HepG2 (cell line): Measurements from ENCODE around the gene SNU13. TPM values are rescaled to one million over a fixed set of nuclear protein-coding genes. Genes with fewer than 3 reads are reported as not detected.

Experiments used
- CC2D1A ChIP-seq: sonication (generic); formaldehyde crosslinking; IDR thresholded peaks from 2 replicates; pipeline ENCODE4 v1.8.1; 2023; ENCODE audit warnings: mild to moderate bottlenecking, missing genetic modification reagents
- CEBPB ChIP-seq: IDR thresholded peaks from 2 replicates; pipeline ENCODE4 v1.6.1; 2011; ENCODE audit warnings: low read depth, low read length, improper control_type of control experiment, borderline replicate concordance
- FOXC1 ChIP-seq: sonication (generic); formaldehyde crosslinking; IDR thresholded peaks from 2 replicates; pipeline ENCODE4 v1.8.0; 2022; ENCODE audit warnings: mild to moderate bottlenecking, missing genetic modification reagents, borderline replicate concordance
- MYNN ChIP-seq: sonication (generic); formaldehyde crosslinking; IDR thresholded peaks from 2 replicates; pipeline ENCODE4 v1.4.0; 2020; ENCODE audit warnings: mild to moderate bottlenecking, low read depth, missing genetic modification reagents
- NAIF1 ChIP-seq: sonication (generic); formaldehyde crosslinking; IDR thresholded peaks from 2 replicates; pipeline ENCODE4 v1.5.0; 2020; ENCODE audit warnings: mild to moderate bottlenecking, missing genetic modification reagents, borderline replicate concordance
- ONECUT2 ChIP-seq: sonication (generic); formaldehyde crosslinking; IDR thresholded peaks from 2 replicates; pipeline ENCODE4 v1.4.0; 2020; ENCODE audit warnings: missing genetic modification reagents
- RARG ChIP-seq: sonication (generic); formaldehyde crosslinking; IDR thresholded peaks from 2 replicates; pipeline ENCODE4 v1.4.0; 2020; ENCODE audit warnings: low read depth, mild to moderate bottlenecking, missing genetic modification reagents
- ZNF3 ChIP-seq: IDR thresholded peaks from 2 replicates; pipeline ENCODE4 v1.7.0; 2017; ENCODE audit warnings: inconsistent platforms
- ZNF337 ChIP-seq: sonication (generic); formaldehyde crosslinking; IDR thresholded peaks from 2 replicates; pipeline ENCODE4 v1.5.1; 2020; ENCODE audit warnings: missing genetic modification reagents, low read depth, mild to moderate bottlenecking, borderline replicate concordance
- ZNF660 ChIP-seq: sonication (generic); formaldehyde crosslinking; IDR thresholded peaks from 2 replicates; pipeline ENCODE4 v1.5.1; 2020; ENCODE audit warnings: mild to moderate bottlenecking, low read depth, missing genetic modification reagents, borderline replicate concordance
- ZNF709 ChIP-seq: sonication (generic); formaldehyde crosslinking; IDR thresholded peaks from 2 replicates; pipeline ENCODE4 v1.5.0; 2020; ENCODE audit warnings: mild to moderate bottlenecking, missing genetic modification reagents
- ZSCAN12 ChIP-seq: sonication (generic); formaldehyde crosslinking; IDR thresholded peaks from 2 replicates; pipeline ENCODE4 v1.9.0; 2021; ENCODE audit warnings: mild to moderate bottlenecking, missing genetic modification reagents
- polyA plus RNA-seq, 8 experiments: library from polyadenylated mRNA; depleted of rRNA in 3 of 8; stranded (reverse) in 7 of 8; unstranded in 1 of 8; fragments of >200 nt; fragmentation: Illumina TruSeq in 4 of 8; extraction: Trizol in 4 of 8; gene quantifications; 2 replicates each; pipeline versions ENCODE4 v1.2.1 to v1.2.3, GENCODE V29; 2011 to 2016; ENCODE audit warnings: low read depth in 4 of 8, missing spikeins in 1 of 8, mixed read lengths in 1 of 8; ENCODE audit not compliant: insufficient read depth in 1 of 8
- total RNA-seq, 5 experiments: library from RNA; depleted of rRNA; stranded (reverse); fragments of >200 nt; fragmentation: Illumina TruSeq; extraction: Trizol; gene quantifications; 2 replicates each; pipeline ENCODE4 v1.2.3, GENCODE V29; 2016; ENCODE audit warnings: low read depth in 1 of 5
- TF ChIP-seq, protein P1 (sequence below): sonication (generic); formaldehyde crosslinking; IDR thresholded peaks from 2 replicates; pipeline ENCODE4 v1.4.0; 2020; ENCODE audit warnings: mild to moderate bottlenecking, low read depth, missing genetic modification reagents
- TF ChIP-seq, protein P2 (sequence below): sonication (generic); formaldehyde crosslinking; IDR thresholded peaks from 2 replicates; pipeline ENCODE4 v1.4.0; 2020; ENCODE audit warnings: missing genetic modification reagents
- TF ChIP-seq, protein P3 (sequence below): sonication (generic); formaldehyde crosslinking; IDR thresholded peaks from 2 replicates; pipeline ENCODE4 v1.4.0; 2020; ENCODE audit warnings: missing genetic modification reagents
- TF ChIP-seq, protein P4 (sequence below): sonication (generic); formaldehyde crosslinking; IDR thresholded peaks from 2 replicates; pipeline ENCODE4 v1.4.0; 2020; ENCODE audit warnings: missing genetic modification reagents, borderline replicate concordance
- TF ChIP-seq, protein P5 (sequence below): sonication (generic); formaldehyde crosslinking; IDR thresholded peaks from 2 replicates; pipeline ENCODE4 v1.8.0; 2022; ENCODE audit warnings: missing genetic modification reagents, mild to moderate bottlenecking, borderline replicate concordance

Gene SNU13
- total and polyA plus RNA-seq, 2 of the 13 experiments (the other 11 are each of a cell fraction or from before 2014, with no cell fraction given), result 203 to 287 TPM

DNA sequence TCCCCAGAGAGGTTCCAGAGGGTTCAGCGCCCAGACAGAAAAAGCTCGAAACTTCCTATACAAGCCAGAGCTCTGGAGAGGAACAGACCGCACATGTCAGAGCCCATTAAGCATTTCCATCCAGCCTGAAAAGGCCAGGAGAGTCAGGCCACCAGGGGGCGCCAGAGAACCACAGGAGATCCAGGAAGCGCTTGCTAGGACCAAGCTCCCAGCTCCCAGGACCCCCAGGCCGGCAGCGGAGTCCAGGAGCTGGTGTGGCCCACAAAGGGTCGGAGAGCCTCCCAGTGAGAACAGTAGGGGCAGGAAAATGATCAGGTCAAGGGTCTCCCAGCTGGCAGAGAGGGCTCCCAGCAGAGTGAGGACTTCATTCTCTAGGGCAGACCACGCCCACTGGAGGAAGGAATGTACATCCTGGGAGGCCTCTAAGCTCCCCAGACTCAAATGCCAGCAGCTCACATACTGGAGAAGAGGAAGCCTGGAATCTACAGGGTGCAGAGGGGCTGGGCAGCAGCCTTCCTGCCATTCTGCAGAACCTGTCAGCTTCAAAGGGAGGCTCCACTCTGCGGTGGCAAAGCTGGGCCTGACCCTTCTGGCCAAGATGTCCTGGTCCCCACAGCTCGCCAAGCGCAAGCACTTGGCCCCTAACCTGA, 8.6 kb upstream of the SNU13 start (continued):
- TF ChIP-seq, protein P1, sequence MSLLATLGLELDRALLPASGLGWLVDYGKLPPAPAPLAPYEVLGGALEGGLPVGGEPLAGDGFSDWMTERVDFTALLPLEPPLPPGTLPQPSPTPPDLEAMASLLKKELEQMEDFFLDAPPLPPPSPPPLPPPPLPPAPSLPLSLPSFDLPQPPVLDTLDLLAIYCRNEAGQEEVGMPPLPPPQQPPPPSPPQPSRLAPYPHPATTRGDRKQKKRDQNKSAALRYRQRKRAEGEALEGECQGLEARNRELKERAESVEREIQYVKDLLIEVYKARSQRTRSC (CRISPR knock-in tag), result no peak
- TF ChIP-seq CEBPB (no peak), FOXC1 (no peak), ONECUT2 (no peak), CC2D1A (CRISPR knock-in tag) (no peak), NAIF1 (no peak), ZNF709 (CRISPR knock-in tag) (no peak), RARG (CRISPR knock-in tag) (no peak), ZSCAN12 (CRISPR knock-in tag) (no peak), ZNF660 (no peak), ZNF3 (CRISPR knock-in tag) (no peak), MYNN (CRISPR knock-in tag) (no peak), ZNF337 (CRISPR knock-in tag) (no peak)
- TF ChIP-seq, protein P2, sequence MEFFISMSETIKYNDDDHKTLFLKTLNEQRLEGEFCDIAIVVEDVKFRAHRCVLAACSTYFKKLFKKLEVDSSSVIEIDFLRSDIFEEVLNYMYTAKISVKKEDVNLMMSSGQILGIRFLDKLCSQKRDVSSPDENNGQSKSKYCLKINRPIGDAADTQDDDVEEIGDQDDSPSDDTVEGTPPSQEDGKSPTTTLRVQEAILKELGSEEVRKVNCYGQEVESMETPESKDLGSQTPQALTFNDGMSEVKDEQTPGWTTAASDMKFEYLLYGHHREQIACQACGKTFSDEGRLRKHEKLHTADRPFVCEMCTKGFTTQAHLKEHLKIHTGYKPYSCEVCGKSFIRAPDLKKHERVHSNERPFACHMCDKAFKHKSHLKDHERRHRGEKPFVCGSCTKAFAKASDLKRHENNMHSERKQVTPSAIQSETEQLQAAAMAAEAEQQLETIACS (CRISPR knock-in tag), result 0 out of 2 replicates have a peak, but pooled peaks have one; percentile 6
- TF ChIP-seq, protein P3, sequence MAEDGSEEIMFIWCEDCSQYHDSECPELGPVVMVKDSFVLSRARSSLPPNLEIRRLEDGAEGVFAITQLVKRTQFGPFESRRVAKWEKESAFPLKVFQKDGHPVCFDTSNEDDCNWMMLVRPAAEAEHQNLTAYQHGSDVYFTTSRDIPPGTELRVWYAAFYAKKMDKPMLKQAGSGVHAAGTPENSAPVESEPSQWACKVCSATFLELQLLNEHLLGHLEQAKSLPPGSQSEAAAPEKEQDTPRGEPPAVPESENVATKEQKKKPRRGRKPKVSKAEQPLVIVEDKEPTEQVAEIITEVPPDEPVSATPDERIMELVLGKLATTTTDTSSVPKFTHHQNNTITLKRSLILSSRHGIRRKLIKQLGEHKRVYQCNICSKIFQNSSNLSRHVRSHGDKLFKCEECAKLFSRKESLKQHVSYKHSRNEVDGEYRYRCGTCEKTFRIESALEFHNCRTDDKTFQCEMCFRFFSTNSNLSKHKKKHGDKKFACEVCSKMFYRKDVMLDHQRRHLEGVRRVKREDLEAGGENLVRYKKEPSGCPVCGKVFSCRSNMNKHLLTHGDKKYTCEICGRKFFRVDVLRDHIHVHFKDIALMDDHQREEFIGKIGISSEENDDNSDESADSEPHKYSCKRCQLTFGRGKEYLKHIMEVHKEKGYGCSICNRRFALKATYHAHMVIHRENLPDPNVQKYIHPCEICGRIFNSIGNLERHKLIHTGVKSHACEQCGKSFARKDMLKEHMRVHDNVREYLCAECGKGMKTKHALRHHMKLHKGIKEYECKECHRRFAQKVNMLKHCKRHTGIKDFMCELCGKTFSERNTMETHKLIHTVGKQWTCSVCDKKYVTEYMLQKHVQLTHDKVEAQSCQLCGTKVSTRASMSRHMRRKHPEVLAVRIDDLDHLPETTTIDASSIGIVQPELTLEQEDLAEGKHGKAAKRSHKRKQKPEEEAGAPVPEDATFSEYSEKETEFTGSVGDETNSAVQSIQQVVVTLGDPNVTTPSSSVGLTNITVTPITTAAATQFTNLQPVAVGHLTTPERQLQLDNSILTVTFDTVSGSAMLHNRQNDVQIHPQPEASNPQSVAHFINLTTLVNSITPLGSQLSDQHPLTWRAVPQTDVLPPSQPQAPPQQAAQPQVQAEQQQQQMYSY (CRISPR knock-in tag), result no peak
- TF ChIP-seq, protein P4, sequence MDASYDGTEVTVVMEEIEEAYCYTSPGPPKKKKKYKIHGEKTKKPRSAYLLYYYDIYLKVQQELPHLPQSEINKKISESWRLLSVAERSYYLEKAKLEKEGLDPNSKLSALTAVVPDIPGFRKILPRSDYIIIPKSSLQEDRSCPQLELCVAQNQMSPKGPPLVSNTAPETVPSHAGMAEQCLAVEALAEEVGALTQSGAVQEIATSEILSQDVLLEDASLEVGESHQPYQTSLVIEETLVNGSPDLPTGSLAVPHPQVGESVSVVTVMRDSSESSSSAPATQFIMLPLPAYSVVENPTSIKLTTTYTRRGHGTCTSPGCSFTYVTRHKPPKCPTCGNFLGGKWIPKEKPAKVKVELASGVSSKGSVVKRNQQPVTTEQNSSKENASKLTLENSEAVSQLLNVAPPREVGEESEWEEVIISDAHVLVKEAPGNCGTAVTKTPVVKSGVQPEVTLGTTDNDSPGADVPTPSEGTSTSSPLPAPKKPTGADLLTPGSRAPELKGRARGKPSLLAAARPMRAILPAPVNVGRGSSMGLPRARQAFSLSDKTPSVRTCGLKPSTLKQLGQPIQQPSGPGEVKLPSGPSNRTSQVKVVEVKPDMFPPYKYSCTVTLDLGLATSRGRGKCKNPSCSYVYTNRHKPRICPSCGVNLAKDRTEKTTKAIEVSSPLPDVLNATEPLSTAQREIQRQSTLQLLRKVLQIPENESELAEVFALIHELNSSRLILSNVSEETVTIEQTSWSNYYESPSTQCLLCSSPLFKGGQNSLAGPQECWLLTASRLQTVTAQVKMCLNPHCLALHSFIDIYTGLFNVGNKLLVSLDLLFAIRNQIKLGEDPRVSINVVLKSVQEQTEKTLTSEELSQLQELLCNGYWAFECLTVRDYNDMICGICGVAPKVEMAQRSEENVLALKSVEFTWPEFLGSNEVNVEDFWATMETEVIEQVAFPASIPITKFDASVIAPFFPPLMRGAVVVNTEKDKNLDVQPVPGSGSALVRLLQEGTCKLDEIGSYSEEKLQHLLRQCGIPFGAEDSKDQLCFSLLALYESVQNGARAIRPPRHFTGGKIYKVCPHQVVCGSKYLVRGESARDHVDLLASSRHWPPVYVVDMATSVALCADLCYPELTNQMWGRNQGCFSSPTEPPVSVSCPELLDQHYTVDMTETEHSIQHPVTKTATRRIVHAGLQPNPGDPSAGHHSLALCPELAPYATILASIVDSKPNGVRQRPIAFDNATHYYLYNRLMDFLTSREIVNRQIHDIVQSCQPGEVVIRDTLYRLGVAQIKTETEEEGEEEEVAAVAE (CRISPR knock-in tag), result no peak
- TF ChIP-seq, protein P5, sequence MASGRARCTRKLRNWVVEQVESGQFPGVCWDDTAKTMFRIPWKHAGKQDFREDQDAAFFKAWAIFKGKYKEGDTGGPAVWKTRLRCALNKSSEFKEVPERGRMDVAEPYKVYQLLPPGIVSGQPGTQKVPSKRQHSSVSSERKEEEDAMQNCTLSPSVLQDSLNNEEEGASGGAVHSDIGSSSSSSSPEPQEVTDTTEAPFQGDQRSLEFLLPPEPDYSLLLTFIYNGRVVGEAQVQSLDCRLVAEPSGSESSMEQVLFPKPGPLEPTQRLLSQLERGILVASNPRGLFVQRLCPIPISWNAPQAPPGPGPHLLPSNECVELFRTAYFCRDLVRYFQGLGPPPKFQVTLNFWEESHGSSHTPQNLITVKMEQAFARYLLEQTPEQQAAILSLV, result peak; percentile 76; the same call in 1 of the 2 replicates
